AML-193 (cell line): ENCODE data around the gene CPNE2.

Source experiments
- DNase-seq, 2 experiments: peaks; one replicate each; lab custom pipeline; 2025; lab: John Stamatoyannopoulos, UW

CPNE2 gene

DNA sequence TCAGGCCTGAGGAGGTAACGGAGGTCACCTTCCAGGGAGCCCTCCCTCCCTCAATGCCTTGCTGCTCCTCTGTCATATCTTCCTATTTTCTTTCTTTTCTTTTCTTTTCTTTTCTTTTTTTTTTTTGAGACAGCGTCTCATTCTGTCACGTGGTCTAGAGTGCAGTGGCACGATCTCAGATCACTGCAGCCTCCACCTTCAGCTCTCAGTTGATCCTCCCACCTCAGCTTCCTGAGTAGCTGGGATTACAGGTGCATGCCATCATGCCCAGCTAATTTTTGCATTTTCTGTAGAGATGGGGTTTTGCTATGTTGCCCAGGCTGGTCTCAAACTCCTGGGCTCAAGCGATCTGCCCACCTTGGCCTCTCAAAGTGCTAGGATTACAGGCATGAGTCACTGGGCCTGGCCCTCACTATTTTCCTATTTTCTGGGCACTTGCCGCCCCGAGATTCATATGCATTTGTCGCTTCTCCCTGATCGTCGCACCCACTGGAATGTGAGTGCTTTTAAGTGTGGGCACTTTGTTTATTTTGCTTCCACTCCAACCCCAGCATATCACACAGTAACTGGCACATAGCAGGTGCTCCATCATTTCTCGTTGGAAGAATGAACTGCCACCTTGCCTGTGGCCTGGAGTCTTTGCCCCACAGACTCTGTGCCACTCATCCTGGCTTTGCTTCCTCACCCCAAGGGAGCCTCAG lies 31.7 kb downstream of the CPNE2 start:
- no peak for DNase-seq

- DNase-seq, result no peak
These were observed 33.0 kb downstream of the CPNE2 start for GRCh38 chr16:57125376-57125775.

- DNase-seq, result no peak
These were observed 33.6 kb downstream of the CPNE2 start for GRCh38 chr16:57125969-57126368.

- DNase-seq, result no peak
These were observed 34.0 kb downstream of the CPNE2 start for GRCh38 chr16:57126411-57126810.

- no peak for DNase-seq
These were observed 34.8 kb downstream of the CPNE2 start for GRCh38 chr16:57127037-57127763.

DNA sequence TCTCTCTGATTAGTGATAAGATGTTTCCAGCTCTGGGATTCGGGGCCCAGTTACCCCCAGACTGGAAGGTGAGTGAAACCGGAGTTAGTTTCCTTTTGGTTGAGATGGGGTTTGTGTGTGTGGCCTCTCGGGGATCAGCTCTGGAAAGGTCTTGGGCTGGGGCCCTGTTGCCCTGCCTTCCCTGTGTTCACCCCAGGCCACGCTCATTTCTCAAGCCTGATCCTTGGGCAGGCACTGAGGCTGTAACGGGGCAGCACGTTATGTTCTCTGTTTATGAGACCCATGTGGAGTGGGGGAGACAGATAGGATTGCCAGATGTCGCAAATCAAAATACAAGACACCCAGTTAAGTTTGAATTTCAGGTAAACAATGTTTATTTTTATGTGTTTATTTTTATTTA lies 35.5 kb downstream of the CPNE2 start:
- DNase-seq, result no peak

DNA sequence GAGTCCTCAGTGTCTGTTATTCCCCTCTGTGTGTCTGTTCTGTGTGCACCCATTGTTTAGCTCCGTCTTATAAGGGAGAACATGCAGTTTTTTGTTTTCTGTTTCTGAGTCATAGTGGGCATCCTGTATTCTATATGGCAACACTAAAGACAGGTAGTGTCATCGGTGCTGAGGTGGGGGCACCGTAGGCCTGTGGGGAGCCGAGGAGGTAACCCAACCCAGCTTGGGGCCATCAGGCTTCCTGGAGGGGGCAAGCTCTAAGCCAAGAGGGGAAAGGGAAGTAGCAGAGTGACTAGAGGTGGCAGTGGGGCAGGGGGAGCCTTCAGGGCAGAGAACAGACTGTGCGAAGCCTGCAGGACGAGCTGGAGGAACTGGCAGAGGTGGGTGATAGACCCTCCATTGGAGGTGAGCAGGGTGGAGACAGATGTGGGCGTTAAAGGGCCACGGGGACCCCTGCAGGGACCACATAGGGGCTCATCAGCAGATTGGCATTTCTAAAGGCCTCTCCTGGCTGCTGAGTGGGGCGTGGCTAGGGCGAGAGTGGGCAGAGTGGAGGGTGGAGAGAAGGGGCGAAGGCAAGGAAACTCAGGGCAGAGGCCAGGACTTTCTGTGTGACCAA lies 36.5 kb downstream of the CPNE2 start:
- DNase-seq, result no peak

DNA sequence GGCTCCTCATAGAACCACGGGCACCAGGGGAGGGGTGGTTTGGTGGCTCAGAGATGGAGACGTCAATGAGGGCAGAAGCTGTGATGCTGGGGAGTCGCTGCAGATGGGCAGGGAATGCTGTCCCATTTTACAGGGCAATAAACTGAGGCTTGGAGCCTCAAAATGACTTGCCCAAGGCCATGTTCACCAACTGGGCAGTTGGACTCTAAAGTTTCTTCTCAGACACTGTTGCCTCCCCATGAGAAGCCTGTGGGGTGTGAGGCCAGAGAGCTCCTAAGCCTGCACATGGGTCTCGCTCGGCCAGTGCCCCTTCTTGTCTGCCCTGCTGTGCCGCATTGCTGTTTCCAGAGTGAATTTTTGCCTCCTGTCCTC lies 38.6 kb downstream of the CPNE2 start:
- DNase-seq, result no peak

GRCh38 chr16:57131351-57131970 lies 39.1 kb downstream of the CPNE2 start:
- no peak for DNase-seq

DNA sequence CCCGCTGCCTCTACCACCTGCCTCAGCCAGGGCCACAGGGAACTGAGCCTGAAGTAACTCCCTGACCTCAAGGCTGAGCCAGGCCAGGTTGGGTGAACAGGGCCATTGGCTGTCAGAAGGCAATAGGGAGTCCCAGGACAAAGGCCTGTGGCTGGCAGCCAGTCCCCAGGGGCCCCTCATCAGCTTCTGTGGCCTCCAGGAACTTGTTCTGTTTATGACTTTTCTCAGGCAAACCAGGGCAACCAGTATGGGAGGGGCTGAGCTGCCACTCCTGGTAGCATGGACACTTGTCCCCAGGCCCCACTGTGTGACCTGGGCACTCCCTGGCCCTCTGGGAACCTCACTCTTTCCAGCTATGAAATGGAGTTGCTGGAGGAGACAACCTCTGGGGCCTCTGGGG lies 40.1 kb downstream of the CPNE2 start:
- DNase-seq, result no peak

DNA sequence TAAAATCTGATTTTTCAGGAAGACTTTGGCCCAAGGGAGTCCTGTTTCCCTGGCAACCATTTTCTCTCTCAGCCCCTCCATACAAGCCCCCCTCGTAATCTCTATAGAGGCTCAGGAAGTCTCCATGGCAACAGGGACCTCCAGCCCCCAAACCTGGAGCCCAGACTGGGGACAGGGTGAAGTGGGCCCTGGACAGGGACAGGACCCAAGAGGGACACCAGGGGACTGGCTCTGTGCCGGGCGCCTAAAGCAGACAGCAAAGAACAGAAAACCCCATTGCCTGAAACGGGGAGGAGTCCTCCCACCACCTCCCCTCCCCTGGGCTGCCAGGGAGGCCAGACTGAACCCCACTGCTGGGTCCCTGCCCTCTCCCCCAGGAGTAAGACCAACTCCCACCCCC lies 40.6 kb downstream of the CPNE2 start:
- no peak for DNase-seq

DNA sequence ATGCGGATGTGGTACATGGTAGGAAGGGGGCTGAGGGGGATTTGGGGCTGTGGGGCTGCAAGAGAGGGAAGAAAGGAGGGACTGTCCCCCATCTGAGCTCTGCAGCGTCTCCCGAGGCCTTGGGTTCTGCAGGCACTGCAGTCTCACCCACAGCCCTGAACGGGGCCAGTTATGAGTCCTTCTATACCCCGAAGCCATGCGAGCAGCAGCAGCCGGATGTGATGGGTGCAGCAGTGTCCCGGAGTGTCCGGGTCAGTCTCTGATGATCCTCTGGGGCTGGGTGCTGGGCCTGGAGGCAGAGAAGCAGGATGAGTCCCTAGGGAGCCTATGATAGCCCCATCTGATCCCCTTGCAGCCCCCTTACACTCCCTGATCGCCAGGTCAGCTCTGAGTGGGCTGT lies 41.5 kb downstream of the CPNE2 start:
- DNase-seq, result no peak

DNA sequence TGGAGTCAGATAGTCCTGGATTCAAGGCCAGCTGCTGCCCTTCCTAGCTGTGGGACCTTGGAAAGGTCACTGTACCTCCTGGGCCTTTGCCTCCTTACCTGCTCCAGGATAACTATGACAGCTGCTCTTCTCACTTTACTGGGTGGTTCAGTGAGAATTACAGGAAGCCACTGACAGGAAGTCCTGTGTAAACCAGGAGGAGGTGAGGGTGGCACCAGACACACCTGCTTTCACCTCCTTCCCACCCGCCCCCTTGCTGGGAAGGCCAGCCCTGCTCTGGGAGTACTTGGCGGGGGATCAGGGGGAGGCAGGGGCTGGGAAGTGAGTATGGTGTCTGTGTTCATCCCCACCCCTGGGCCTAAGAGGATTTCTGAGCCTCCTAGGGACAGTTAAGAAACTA lies 42.6 kb downstream of the CPNE2 start:
- DNase-seq, result no peak

- DNase-seq, result no peak
These were observed 44.7 kb downstream of the CPNE2 start for GRCh38 chr16:57137043-57137442.

- no peak for DNase-seq
These were observed 45.3 kb downstream of the CPNE2 start for GRCh38 chr16:57137566-57138273.

GRCh38 chr16:57138281-57138935 lies 46.0 kb downstream of the CPNE2 start:
- DNase-seq, result no peak

- no peak for DNase-seq
These were observed 48.7 kb downstream of the CPNE2 start for GRCh38 chr16:57140931-57141668.

GRCh38 chr16:57141822-57142631 lies 49.6 kb downstream of the CPNE2 start:
- no peak for DNase-seq

GRCh38 chr16:57143149-57143921 lies 51.0 kb downstream of the CPNE2 start:
- DNase-seq, result no peak
